ENCODE data around the gene KCNJ16. TPM values are rescaled to one million over a fixed set of nuclear protein-coding genes. Genes with fewer than 3 reads are reported as not detected.
A peak's percentile ranks its signal among the peaks of the same experiment; 100 is the strongest.

The KCNJ16 gene
- polyA plus RNA-seq, 2 of the 4 experiments (the other 2 are of a cell fraction): 0.87 to 1.6 TPM

- no peak for TF ChIP-seq CHD4 (IDR thresholded peaks at IDR 0.05; ENCODE audit: borderline replicate concordance)
- TF ChIP-seq, protein P1, sequence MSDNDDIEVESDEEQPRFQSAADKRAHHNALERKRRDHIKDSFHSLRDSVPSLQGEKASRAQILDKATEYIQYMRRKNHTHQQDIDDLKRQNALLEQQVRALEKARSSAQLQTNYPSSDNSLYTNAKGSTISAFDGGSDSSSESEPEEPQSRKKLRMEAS (IDR thresholded peaks at IDR 0.05): peak; percentile 64
- TF ChIP-seq RCOR1 (IDR thresholded peaks at IDR 0.05; ENCODE audit: low read depth, low read length): no peak
These were observed 94.1 kb downstream of the KCNJ16 start, which contains the start of gene KCNJ2 (continued) for GRCh38 chr17:70168977-70169708.

DNA sequence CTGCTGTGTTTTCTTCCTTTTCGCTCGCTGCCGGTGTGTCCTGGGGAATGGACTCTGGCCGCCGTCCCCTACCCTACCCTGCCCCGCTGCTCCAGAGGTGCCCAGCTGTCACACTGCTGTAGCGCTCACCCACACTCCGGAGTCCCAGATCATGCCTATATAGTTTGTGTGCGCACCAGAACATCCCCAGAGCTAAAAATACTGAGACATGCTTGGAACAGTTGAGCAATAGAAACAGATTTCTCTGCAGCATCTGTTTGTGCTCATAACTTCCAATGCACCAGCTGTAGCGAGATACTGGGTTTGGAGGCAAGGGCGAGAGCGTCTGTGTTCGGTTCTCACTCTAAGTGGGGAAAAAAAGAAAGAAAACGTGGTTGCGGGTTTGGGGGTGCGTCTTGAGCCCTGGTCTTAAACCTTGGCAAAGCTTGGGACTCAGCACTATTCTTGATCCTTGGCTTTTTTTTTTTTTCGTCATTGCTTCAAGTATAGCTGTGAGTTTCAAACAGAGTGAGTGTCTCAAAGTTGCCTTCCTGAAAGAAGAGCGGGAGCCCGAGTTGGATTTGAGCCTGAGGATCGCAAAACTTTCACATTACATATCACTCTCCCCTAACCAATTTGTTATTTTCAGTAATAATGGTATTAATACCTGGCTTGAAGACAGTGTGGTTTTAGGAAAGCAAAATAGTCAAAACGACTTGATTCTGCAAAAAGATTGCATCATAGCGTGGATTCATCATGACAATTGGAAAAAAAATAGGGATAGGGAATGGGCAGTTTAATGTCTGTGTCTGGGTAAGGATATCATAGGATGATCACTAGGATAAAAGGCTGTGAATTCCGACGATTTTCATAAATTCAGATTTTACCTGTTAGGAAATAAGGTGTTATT is 94.9 kb downstream of the KCNJ16 start:
- H3K9me3 ChIP-seq: no peaks in the 10 kb centered on the region
- CTCF ChIA-PET: interaction anchor here (1.0 to 4.3 kb wide), 7 partner anchors 7 to 601 kb away, joined by 3 to 30 read pairs (median 13); no protein-coding TSS in a partner anchor
- no peak for TF ChIP-seq SREBF2 (IDR thresholded peaks at IDR 0.05)
- TF ChIP-seq RAD21 (conservative IDR thresholded peaks at IDR 0.05 in 1 of 2, IDR thresholded peaks at IDR 0.05 in 1 of 2): peak in 1 of 2 experiments; percentile 6; a peak in 1 of 5 replicates
- no peak for TF ChIP-seq HOXB13 (CRISPR knock-in tag; IDR thresholded peaks at IDR 0.05; ENCODE audit: low read depth)
- no peak for TF ChIP-seq HMGXB4 (CRISPR knock-in tag; IDR thresholded peaks at IDR 0.05; ENCODE audit: borderline replicate concordance)
- TF ChIP-seq HOXA7 (CRISPR knock-in tag; IDR thresholded peaks at IDR 0.05): no peak
- TF ChIP-seq CEBPB (IDR thresholded peaks at IDR 0.05): peak; percentile 10 to 37; a peak in 2 of 4 replicates
- TF ChIP-seq PBX3 (IDR thresholded peaks at IDR 0.05): no peak
- no peak for TF ChIP-seq JUNB (IDR thresholded peaks at IDR 0.05)
- TF ChIP-seq POLR2A (IDR thresholded peaks at IDR 0.05; ENCODE audit: low read length): no peak
- 0 out of 2 replicates have a peak, but pooled peaks have one; percentile 57 for TF ChIP-seq CBX8 (IDR thresholded peaks at IDR 0.05)
- no peak for TF ChIP-seq TFCP2L1 (CRISPR knock-in tag; IDR thresholded peaks at IDR 0.05)
- peak overlapping the region; percentile 54 for H3K4me3 ChIP-seq
- 8% methylated on average over 24 of the region's 24 CpGs for WGBS (ENCODE audit: missing lambda C conversion rate)
- peak overlapping the region; percentile 99 for H3K4me2 ChIP-seq
- POLR2A ChIA-PET: interaction anchor here (1.3 kb wide), 1 partner anchor 601 kb away, joined by 4 read pairs; no protein-coding TSS in a partner anchor
- H3K27ac ChIP-seq: peak overlapping the region in 1 of 2 experiments; percentile 8; a peak in 1 of 6 replicates
- peak; percentile 27 to 40 for ATAC-seq
- H3K4me1 ChIP-seq: peaks cover 10% of the 10 kb centered on the region
- FAIRE-seq: no peak
- DNase-seq (ENCODE audit: low read depth in 1 of 2, low spot score in 1 of 2): peak in 1 of 2 experiments; percentile 4

DNA sequence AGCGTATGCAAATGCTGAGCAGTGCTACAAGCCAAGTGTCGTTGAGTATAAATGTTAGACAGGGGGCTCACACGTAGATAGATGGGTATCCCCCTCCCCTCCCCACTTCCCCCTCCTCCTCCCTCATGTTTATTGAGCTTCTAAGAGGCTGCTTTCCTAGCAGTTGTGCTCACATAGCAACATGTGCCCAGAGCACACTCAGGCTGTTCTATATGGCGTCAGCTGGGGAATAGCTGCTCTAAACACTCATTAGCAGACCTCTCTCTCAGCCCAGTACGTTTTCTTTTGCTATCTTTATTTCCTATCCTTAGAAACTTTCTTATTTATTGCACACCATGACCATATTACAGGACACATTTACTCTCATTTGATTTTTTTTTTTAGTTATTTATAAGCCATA is 96.1 kb downstream of the KCNJ16 start:
- ChIA-PET CTCF (interaction anchor here (1.0 to 2.1 kb wide), 5 partner anchors 13 to 645 kb away, joined by 3 to 8 read pairs (median 4); no protein-coding TSS in a partner anchor), POLR2A (no interaction called here)
- DNase-seq (ENCODE audit: low read depth in 1 of 2, low spot score in 1 of 2) (no peak), FAIRE-seq (no peak), ATAC-seq (no peak)
- Histone ChIP-seq H3K27ac (no peak overlapping the region), H3K4me2 (no peak overlapping the region), H3K4me1 (peaks cover 10% of the 10 kb centered on the region), H3K4me3 (no peak overlapping the region), H3K9me3 (no peaks in the 10 kb centered on the region)
- 62% methylated on average over 5 of the region's 5 CpGs for WGBS (ENCODE audit: missing lambda C conversion rate)
- no peak for TF ChIP-seq FOSL2 (IDR thresholded peaks at IDR 0.05)
- no peak for TF ChIP-seq FOSL2 (CRISPR knock-in tag; IDR thresholded peaks at IDR 0.05)
- TF ChIP-seq CBX8 (IDR thresholded peaks at IDR 0.05): no peak
- no peak for TF ChIP-seq TFCP2L1 (CRISPR knock-in tag; IDR thresholded peaks at IDR 0.05)
- no peak for TF ChIP-seq TP53 (CRISPR knock-in tag; IDR thresholded peaks at IDR 0.05)
- no peak for TF ChIP-seq NFE2L2 (conservative IDR thresholded peaks at IDR 0.05; ENCODE audit: low read length)
- TF ChIP-seq RAD21 (conservative IDR thresholded peaks at IDR 0.05 in 1 of 2, IDR thresholded peaks at IDR 0.05 in 1 of 2): no peak
- no peak for TF ChIP-seq MAZ (IDR thresholded peaks at IDR 0.05; ENCODE audit: borderline replicate concordance, low read depth, low read length)
- TF ChIP-seq, protein P2, sequence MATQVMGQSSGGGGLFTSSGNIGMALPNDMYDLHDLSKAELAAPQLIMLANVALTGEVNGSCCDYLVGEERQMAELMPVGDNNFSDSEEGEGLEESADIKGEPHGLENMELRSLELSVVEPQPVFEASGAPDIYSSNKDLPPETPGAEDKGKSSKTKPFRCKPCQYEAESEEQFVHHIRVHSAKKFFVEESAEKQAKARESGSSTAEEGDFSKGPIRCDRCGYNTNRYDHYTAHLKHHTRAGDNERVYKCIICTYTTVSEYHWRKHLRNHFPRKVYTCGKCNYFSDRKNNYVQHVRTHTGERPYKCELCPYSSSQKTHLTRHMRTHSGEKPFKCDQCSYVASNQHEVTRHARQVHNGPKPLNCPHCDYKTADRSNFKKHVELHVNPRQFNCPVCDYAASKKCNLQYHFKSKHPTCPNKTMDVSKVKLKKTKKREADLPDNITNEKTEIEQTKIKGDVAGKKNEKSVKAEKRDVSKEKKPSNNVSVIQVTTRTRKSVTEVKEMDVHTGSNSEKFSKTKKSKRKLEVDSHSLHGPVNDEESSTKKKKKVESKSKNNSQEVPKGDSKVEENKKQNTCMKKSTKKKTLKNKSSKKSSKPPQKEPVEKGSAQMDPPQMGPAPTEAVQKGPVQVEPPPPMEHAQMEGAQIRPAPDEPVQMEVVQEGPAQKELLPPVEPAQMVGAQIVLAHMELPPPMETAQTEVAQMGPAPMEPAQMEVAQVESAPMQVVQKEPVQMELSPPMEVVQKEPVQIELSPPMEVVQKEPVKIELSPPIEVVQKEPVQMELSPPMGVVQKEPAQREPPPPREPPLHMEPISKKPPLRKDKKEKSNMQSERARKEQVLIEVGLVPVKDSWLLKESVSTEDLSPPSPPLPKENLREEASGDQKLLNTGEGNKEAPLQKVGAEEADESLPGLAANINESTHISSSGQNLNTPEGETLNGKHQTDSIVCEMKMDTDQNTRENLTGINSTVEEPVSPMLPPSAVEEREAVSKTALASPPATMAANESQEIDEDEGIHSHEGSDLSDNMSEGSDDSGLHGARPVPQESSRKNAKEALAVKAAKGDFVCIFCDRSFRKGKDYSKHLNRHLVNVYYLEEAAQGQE (IDR thresholded peaks at IDR 0.05): no peak

All from A549 (cell line).